Ovary (tissue), 3 donors: Measurements from ENCODE around the gene LAMB3.

ENCODE experiments used
- POLR2A ChIP-seq: fragments of 450-650 bp; IDR thresholded peaks from one replicate; pipeline ENCODE4 v1.6.1; 2017; ENCODE audit warnings: antibody characterized with exemption, mild to moderate bottlenecking, moderate library complexity
- TF ChIP-seq, protein P1 (sequence below), 3 donors: fragments of 450-650 bp in 2 of 3; fragments of 200-600 bp in 1 of 3; IDR thresholded peaks; one replicate each; pipeline versions ENCODE4 v1.5.1 to v1.8.0; 2016 to 2022; ENCODE audit warnings: antibody characterized with exemption in 3 of 3, mild to moderate bottlenecking in 1 of 3
- donor health status: DM: no; HTN: no; CAD: no.

GRCh38 chr1:209598227-209598626 lies 54.0 kb downstream of the LAMB3 start:
- TF ChIP-seq, protein P1, sequence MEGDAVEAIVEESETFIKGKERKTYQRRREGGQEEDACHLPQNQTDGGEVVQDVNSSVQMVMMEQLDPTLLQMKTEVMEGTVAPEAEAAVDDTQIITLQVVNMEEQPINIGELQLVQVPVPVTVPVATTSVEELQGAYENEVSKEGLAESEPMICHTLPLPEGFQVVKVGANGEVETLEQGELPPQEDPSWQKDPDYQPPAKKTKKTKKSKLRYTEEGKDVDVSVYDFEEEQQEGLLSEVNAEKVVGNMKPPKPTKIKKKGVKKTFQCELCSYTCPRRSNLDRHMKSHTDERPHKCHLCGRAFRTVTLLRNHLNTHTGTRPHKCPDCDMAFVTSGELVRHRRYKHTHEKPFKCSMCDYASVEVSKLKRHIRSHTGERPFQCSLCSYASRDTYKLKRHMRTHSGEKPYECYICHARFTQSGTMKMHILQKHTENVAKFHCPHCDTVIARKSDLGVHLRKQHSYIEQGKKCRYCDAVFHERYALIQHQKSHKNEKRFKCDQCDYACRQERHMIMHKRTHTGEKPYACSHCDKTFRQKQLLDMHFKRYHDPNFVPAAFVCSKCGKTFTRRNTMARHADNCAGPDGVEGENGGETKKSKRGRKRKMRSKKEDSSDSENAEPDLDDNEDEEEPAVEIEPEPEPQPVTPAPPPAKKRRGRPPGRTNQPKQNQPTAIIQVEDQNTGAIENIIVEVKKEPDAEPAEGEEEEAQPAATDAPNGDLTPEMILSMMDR (IDR thresholded peaks at IDR 0.05) = no peak
- no peak for TF ChIP-seq POLR2A
